ENCODE data around the gene HES2. TPM values are rescaled to one million over a fixed set of nuclear protein-coding genes. Genes with fewer than 3 reads are reported as not detected.
"Not testable (repeated sequence)": the region's sequence is repeated elsewhere in the genome, so short reads cannot be mapped to it uniquely, and the experiment has no call there.

HES2 gene
- total RNA-seq, 1 experiment from 2014 or later: 1.2 TPM

DNA sequence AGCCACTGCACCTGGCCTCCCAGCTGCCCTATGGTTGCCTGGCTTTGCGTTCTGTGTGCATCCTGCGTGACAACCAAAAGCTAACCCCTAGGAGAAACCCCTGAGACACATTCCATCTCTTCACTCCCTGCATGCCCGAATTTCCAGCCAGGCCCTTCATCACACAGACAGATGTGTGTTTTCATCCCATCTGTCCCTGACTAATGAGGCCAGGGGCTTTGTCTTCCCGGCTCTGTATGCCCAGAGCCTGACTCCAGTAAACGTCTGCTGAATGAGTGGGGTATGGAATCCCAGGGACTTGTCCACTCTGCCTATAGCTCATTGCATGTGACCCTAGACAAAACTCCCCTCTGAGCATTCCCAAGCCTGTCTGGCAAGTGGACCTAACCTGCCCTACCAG lies 14.5 kb upstream of the HES2 start:
- H2BK120ac ChIP-seq (ENCODE audit: low read depth, low read length, poor library complexity, severe bottlenecking): no peak overlapping the region
- no peak overlapping the region; a peak in 1 of 7 replicates for H3K27ac Mint-ChIP-seq
- no peak overlapping the region for H3K27ac ChIP-seq (ENCODE audit: insufficient read length, low read depth, low read length)
- DNase-seq: no peak
- no peak overlapping the region for H2BK5ac ChIP-seq (ENCODE audit: insufficient read length, low read length)
- no peak overlapping the region for H3K4ac ChIP-seq (ENCODE audit: low read depth, low read length)
- no peak overlapping the region for H2BK12ac ChIP-seq (ENCODE audit: insufficient read length, low read depth, low read length)
- H3K27me3 Mint-ChIP-seq (ENCODE audit: low read depth): peaks cover 68% of the 10 kb centered on the region
- no peaks in the 10 kb centered on the region for H3K4me1 ChIP-seq (ENCODE audit: insufficient read depth, low read length)
- H3K56ac ChIP-seq (ENCODE audit: insufficient read length, low read depth, low read length): no peak overlapping the region
- H3K18ac ChIP-seq (ENCODE audit: insufficient read length, low read depth, low read length): no peak overlapping the region
- no CpG with 5 or more reads among the region's 5 CpGs for WGBS (ENCODE audit: extremely low coverage, insufficient read length, low lambda C conversion rate)
- no peaks in the 10 kb centered on the region for H3K79me1 ChIP-seq (ENCODE audit: insufficient read depth, low read depth, low read length, poor library complexity, severe bottlenecking)
- H2AFZ ChIP-seq (ENCODE audit: low read length): no peak overlapping the region
- H3T11ph ChIP-seq (ENCODE audit: low read length): no peak overlapping the region
- no peaks in the 10 kb centered on the region for H3K23me2 ChIP-seq (ENCODE audit: insufficient read length, low read depth, low read length, poor library complexity, severe bottlenecking)
- no peaks in the 10 kb centered on the region for H4K20me1 ChIP-seq (ENCODE audit: control insufficient read depth, insufficient read depth, insufficient read length)
- no peak overlapping the region for H2AK5ac ChIP-seq (ENCODE audit: insufficient read length, low read length)
- TF ChIP-seq, protein P1, sequence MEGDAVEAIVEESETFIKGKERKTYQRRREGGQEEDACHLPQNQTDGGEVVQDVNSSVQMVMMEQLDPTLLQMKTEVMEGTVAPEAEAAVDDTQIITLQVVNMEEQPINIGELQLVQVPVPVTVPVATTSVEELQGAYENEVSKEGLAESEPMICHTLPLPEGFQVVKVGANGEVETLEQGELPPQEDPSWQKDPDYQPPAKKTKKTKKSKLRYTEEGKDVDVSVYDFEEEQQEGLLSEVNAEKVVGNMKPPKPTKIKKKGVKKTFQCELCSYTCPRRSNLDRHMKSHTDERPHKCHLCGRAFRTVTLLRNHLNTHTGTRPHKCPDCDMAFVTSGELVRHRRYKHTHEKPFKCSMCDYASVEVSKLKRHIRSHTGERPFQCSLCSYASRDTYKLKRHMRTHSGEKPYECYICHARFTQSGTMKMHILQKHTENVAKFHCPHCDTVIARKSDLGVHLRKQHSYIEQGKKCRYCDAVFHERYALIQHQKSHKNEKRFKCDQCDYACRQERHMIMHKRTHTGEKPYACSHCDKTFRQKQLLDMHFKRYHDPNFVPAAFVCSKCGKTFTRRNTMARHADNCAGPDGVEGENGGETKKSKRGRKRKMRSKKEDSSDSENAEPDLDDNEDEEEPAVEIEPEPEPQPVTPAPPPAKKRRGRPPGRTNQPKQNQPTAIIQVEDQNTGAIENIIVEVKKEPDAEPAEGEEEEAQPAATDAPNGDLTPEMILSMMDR (conservative IDR thresholded peaks at IDR 0.05): no peak
- H4K91ac ChIP-seq (ENCODE audit: insufficient read length, low read depth, low read length): no peak overlapping the region
- no peak overlapping the region for H2BK20ac ChIP-seq (ENCODE audit: low read depth, low read length, poor library complexity, severe bottlenecking)
- H3K4me2 ChIP-seq (ENCODE audit: insufficient read depth, insufficient read length, low read length): no peak overlapping the region
- no peak overlapping the region for H3K4me3 Mint-ChIP-seq
- no peak overlapping the region for H4K8ac ChIP-seq (replicated peaks; ENCODE audit: insufficient read length, low read depth, low read length)
- H3K4me1 Mint-ChIP-seq: peaks cover 20 to 22% of the 10 kb centered on the region in 2 experiments
- H3K79me2 ChIP-seq (ENCODE audit: insufficient read depth, low read length): no peaks in the 10 kb centered on the region
- no peak overlapping the region; the same call in 1 of the 2 replicates for H2BK15ac ChIP-seq (ENCODE audit: low read depth, low read length)
- H3K36me3 Mint-ChIP-seq (ENCODE audit: insufficient read depth in 1 of 3, low read depth in 3 of 3): no peaks in the 10 kb centered on the region
- H3K9me3 ChIP-seq (ENCODE audit: control insufficient read depth, low read depth, low read length): no peaks in the 10 kb centered on the region
- H3K9me3 Mint-ChIP-seq: no peaks in the 10 kb centered on the region; a peak in 1 of 5 replicates
- H3K27me3 ChIP-seq (ENCODE audit: insufficient read depth, low read length): no peaks in the 10 kb centered on the region
- no peak overlapping the region for H3K23ac ChIP-seq (ENCODE audit: insufficient read length, low read depth, low read length)
- H3K14ac ChIP-seq (ENCODE audit: insufficient read depth, low read length): no peak overlapping the region
- H3K9ac ChIP-seq (ENCODE audit: extremely low read depth, insufficient read length, low read length): no peak overlapping the region
- no peak overlapping the region for H4K5ac ChIP-seq (ENCODE audit: insufficient read length, low read depth, low read length)

DNA sequence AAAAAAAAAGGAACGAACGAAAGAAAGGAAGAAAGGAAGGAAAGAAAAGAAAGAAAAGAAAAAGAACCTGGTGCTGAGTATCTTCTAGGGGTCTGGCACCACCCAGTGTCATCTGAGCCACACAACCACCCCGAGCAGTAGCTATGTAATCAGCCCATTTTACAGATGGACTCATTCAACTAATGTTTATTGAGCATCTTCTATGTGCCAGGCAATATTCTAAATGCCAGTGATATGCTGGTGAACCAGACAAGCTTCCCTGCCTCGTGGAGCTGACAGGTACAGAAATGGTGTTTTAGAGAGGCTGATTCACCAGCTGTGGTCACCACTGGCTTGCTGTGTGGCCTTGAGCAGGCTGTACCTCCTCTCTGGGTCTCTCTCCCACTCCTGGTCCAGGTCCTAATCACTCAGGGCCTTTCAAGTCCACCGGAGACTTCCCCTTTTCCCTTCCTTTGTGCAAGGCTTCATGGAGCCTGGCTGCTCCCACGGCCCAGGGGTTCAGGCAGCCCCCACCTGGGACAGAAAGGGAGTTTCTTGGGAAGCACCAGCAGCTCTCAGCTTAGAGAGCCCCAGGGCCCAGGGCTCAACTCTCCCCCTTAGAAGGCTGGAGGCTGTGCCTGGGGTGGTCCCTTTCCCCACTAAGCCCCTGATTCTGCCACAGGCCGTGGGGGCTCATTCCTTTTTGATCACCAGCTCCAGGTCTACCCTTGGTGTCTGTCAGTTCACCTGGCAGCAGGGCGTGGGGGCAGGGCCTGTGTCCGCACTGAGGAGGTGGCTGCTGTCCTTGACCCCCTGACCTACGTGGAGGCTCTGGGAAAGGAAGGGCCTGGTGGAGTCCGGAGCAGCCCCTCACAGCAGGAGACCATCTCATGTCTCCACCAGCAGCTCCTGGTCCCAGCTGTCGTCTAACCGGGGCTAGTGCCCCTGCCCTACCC lies 12.2 kb upstream of the HES2 start:
- not testable (repeated sequence) for H2AFZ ChIP-seq (ENCODE audit: low read length); H2AK5ac ChIP-seq (ENCODE audit: insufficient read length, low read length); H2BK5ac ChIP-seq (ENCODE audit: insufficient read length, low read length); H3K4me2 ChIP-seq (ENCODE audit: insufficient read depth, insufficient read length, low read length); H3K4me3 Mint-ChIP-seq; H2BK120ac ChIP-seq (ENCODE audit: low read depth, low read length, poor library complexity, severe bottlenecking); H3K27ac Mint-ChIP-seq; H3K9me3 Mint-ChIP-seq; H3K9ac ChIP-seq (ENCODE audit: extremely low read depth, insufficient read length, low read length); H4K20me1 ChIP-seq (ENCODE audit: control insufficient read depth, insufficient read depth, insufficient read length); H4K91ac ChIP-seq (ENCODE audit: insufficient read length, low read depth, low read length); H2BK20ac ChIP-seq (ENCODE audit: low read depth, low read length, poor library complexity, severe bottlenecking); H3K9me3 ChIP-seq (ENCODE audit: control insufficient read depth, low read depth, low read length); H3T11ph ChIP-seq (ENCODE audit: low read length); H2BK12ac ChIP-seq (ENCODE audit: insufficient read length, low read depth, low read length); H3K14ac ChIP-seq (ENCODE audit: insufficient read depth, low read length); H3K79me1 ChIP-seq (ENCODE audit: insufficient read depth, low read depth, low read length, poor library complexity, severe bottlenecking); H3K4ac ChIP-seq (ENCODE audit: low read depth, low read length); H3K56ac ChIP-seq (ENCODE audit: insufficient read length, low read depth, low read length); H2BK15ac ChIP-seq (ENCODE audit: low read depth, low read length); H3K27me3 ChIP-seq (ENCODE audit: insufficient read depth, low read length); H3K4me1 ChIP-seq (ENCODE audit: insufficient read depth, low read length); H3K18ac ChIP-seq (ENCODE audit: insufficient read length, low read depth, low read length); H4K8ac ChIP-seq (replicated peaks; ENCODE audit: insufficient read length, low read depth, low read length); H3K27ac ChIP-seq (ENCODE audit: insufficient read length, low read depth, low read length); H3K79me2 ChIP-seq (ENCODE audit: insufficient read depth, low read length); H3K23me2 ChIP-seq (ENCODE audit: insufficient read length, low read depth, low read length, poor library complexity, severe bottlenecking); H3K36me3 Mint-ChIP-seq (ENCODE audit: insufficient read depth in 1 of 3, low read depth in 3 of 3); H4K5ac ChIP-seq (ENCODE audit: insufficient read length, low read depth, low read length); H3K23ac ChIP-seq (ENCODE audit: insufficient read length, low read depth, low read length)
- H3K27me3 Mint-ChIP-seq (ENCODE audit: low read depth): peaks cover 69% of the 10 kb centered on the region
- no CpG with 5 or more reads among the region's 13 CpGs for WGBS (ENCODE audit: extremely low coverage, insufficient read length, low lambda C conversion rate)
- H3K4me1 Mint-ChIP-seq: peaks cover 12 to 17% of the 10 kb centered on the region in 2 experiments
- DNase-seq: peak; percentile 28
